ENCODE measurements around the gene ADGRD2. TPM values are rescaled to one million over a fixed set of nuclear protein-coding genes. Genes with fewer than 3 reads are reported as not detected.

ADGRD2 gene
- total RNA-seq, 1 experiment from 2014 or later = not detected

DNA sequence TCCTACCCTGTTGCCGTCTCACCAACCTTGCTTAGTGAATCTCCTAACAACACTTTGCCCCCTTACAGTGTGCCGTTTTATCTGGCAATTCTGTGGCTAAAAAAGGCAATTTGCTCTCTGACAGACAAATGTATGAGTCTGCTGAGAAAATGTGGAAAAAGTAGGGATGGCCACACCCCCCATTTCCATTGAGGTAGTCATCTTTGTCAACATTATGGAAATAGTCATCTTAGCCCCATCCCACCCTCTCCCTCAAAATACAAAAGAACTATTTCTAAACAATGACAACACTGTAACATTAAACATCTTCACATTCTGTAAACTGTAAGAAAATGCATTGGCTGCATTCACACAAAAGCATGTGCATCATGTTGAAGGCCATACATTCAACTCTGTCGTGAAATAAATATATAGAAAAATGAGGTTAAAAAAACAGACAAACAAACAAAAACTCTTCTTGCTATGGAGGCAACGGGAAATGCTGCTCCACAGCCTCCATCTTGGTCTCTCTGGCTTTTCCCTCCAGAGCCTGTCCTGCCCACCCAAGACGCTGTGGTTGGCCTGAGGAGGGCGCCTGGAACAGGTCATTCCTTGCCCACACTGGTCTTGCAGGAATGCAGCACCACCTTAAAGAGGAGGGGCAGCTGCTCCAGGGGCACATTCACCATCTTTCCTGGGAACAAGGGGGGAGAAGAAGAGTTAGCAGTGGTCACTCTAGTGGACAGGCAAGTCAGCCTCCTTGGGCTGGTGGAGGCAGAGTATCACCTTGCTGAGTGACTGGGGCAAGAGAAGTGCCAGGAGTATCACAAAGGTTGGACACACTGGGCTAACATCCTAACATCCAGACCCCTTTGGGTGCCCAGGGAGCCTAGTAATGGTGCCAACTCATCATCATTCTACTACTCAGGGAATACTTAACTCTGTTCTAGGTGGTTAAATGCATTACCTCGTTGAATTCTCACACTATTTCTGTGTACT is 72.2 kb downstream of the ADGRD2 start:
- no peak for DNase-seq
- Mint-ChIP-seq H3K9me3 (ENCODE audit: low read depth, unreplicated experiment) (no peaks in the 10 kb centered on the region), H3K27me3 (ENCODE audit: unreplicated experiment) (no peaks in the 10 kb centered on the region), H3K36me3 (ENCODE audit: insufficient read depth, unreplicated experiment) (peaks cover 5% of the 10 kb centered on the region), H3K4me1 (ENCODE audit: low read depth, unreplicated experiment) (peaks cover 2% of the 10 kb centered on the region), H3K27ac (ENCODE audit: unreplicated experiment) (no peak overlapping the region), H3K4me3 (ENCODE audit: low read depth, unreplicated experiment) (no peak overlapping the region)
- BruUV-seq (replicated peaks) = no TSS peak
- TF ChIP-seq, protein P1, sequence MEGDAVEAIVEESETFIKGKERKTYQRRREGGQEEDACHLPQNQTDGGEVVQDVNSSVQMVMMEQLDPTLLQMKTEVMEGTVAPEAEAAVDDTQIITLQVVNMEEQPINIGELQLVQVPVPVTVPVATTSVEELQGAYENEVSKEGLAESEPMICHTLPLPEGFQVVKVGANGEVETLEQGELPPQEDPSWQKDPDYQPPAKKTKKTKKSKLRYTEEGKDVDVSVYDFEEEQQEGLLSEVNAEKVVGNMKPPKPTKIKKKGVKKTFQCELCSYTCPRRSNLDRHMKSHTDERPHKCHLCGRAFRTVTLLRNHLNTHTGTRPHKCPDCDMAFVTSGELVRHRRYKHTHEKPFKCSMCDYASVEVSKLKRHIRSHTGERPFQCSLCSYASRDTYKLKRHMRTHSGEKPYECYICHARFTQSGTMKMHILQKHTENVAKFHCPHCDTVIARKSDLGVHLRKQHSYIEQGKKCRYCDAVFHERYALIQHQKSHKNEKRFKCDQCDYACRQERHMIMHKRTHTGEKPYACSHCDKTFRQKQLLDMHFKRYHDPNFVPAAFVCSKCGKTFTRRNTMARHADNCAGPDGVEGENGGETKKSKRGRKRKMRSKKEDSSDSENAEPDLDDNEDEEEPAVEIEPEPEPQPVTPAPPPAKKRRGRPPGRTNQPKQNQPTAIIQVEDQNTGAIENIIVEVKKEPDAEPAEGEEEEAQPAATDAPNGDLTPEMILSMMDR (IDR thresholded peaks at IDR 0.05; ENCODE audit: unreplicated experiment) = no peak
- CTCF ChIA-PET = no interaction called here
- intact Hi-C loops (cut with micrococcal nuclease; ENCODE audit: unreplicated experiment) = no loop called here

DNA sequence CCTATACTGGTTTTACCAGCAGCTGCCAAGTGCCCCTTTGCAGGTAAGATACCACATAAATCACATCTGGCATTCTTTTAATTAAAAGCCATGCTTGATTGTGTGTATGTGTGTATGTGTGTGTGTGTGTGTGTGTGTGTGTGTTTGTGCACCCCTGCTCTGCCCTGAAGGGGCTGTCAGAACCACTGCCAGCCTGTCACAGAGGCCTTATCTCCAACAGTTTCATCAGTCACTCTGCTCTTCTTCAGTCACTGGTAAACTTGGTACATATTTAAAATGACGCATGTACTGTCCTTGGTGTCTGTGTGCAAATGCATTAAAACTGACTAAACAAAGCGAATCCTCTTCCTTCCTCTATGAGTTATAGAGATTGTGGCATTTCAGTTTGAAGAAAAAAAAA is 75.9 kb downstream of the ADGRD2 start:
- intact Hi-C loops (cut with micrococcal nuclease; ENCODE audit: unreplicated experiment) = no loop called here
- TF ChIP-seq, protein P1 (IDR thresholded peaks at IDR 0.05; ENCODE audit: unreplicated experiment) = no peak

DNA sequence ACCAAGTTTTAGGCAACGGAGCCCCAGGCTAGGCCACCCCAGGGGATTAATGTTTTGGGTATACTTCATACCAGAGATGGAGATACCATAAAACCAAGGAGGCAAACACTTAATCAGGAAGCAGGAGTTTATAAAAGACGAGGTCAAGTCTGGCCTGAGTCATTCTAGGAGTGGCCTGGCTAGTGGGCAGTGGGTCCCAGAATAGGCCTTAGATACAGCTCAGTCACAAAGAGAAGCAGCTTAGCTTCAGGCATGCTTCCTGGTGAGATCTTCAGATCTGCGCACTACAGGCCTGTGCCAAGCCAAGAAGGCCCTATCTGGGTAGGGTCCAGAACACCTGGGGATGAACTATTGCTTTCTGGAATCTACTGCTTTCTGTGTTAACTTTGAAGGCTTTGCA is 77.5 kb downstream of the ADGRD2 start:
- BruUV-seq (replicated peaks) = no TSS peak
- no peak overlapping the region for H3K27ac Mint-ChIP-seq (ENCODE audit: unreplicated experiment)
- CTCF ChIA-PET = interaction anchor here (0.6 to 2.9 kb wide), 2 partner anchors 9 to 102 kb away, joined by 5 to 13 read pairs; no protein-coding TSS in a partner anchor

More for the DNA sequence above, 75.9 kb downstream of the ADGRD2 start:
- H3K4me1 Mint-ChIP-seq (ENCODE audit: low read depth, unreplicated experiment) = peaks cover 7% of the 10 kb centered on the region
- H3K36me3 Mint-ChIP-seq (ENCODE audit: insufficient read depth, unreplicated experiment) = no peaks in the 10 kb centered on the region
- no peak overlapping the region for H3K27ac Mint-ChIP-seq (ENCODE audit: unreplicated experiment)
- CTCF ChIA-PET = interaction anchor here (0.6 kb wide), 1 partner anchor 64 kb away, joined by 6 read pairs; no protein-coding TSS in a partner anchor
- H3K9me3 Mint-ChIP-seq (ENCODE audit: low read depth, unreplicated experiment) = no peaks in the 10 kb centered on the region
- no TSS peak for BruUV-seq (replicated peaks)
- H3K27me3 Mint-ChIP-seq (ENCODE audit: unreplicated experiment) = no peaks in the 10 kb centered on the region
- H3K4me3 Mint-ChIP-seq (ENCODE audit: low read depth, unreplicated experiment) = no peak overlapping the region
- no peak for DNase-seq

More for the DNA sequence above, 77.5 kb downstream of the ADGRD2 start:
- TF ChIP-seq, protein P1 (IDR thresholded peaks at IDR 0.05; ENCODE audit: unreplicated experiment) = no peak
- Mint-ChIP-seq H3K4me1 (ENCODE audit: low read depth, unreplicated experiment) (peaks cover 7% of the 10 kb centered on the region), H3K27me3 (ENCODE audit: unreplicated experiment) (no peaks in the 10 kb centered on the region), H3K9me3 (ENCODE audit: low read depth, unreplicated experiment) (no peaks in the 10 kb centered on the region), H3K4me3 (ENCODE audit: low read depth, unreplicated experiment) (no peak overlapping the region), H3K36me3 (ENCODE audit: insufficient read depth, unreplicated experiment) (no peaks in the 10 kb centered on the region)
- intact Hi-C loops (cut with micrococcal nuclease; ENCODE audit: unreplicated experiment) = no loop called here
- DNase-seq = peak; percentile 19

Other genes with a start within 250 kb of the ADGRD2 start
- gene NEK6, start 192.5 kb upstream of the ADGRD2 start, total RNA-seq (2022) = 42.2 and 43.0 TPM in 2 replicates
- gene PSMB7, start 35.0 kb upstream of the ADGRD2 start, total RNA-seq (2022) = 137 and 148 TPM in 2 replicates
- gene NR5A1, start 56.9 kb downstream of the ADGRD2 start, total RNA-seq (2022) = 0.12 TPM in 1 of 2 replicates, not detected in the other

Data from Calu3 (cell line).